Activated T-helper 1 cell treated with anti-CD3 and anti-CD28 coated beads, Interleukin-12 subunit alpha, Interleukin-12 subunit beta, Interleukin-2, Interleukin-4 antibody, amounts not matched to agents 30 ng/mL and 10 ng/mL and 1 ng/mL, durations not matched to agents 14 hours and 24 hours and 36 hours (primary cell): Measurements from ENCODE around the gene GRID2. TPM values are rescaled to one million over a fixed set of nuclear protein-coding genes. Genes with fewer than 3 reads are reported as not detected.

ENCODE experiments used
- DNase-seq: peaks from one replicate; pipeline ENCODE4 v3.0.0; 2021; ENCODE audit warnings: low spot score
- H3K27ac Mint-ChIP-seq: one replicate; pipeline ENCODE4 v1.8.0; 2021; ENCODE audit warnings: mild to moderate bottlenecking, mixed read lengths
- H3K27me3 Mint-ChIP-seq: one replicate; pipeline ENCODE4 v1.8.0; 2022; ENCODE audit warnings: mild to moderate bottlenecking, moderate library complexity, mixed read lengths; ENCODE audit not compliant: insufficient read depth
- H3K36me3 Mint-ChIP-seq: one replicate; pipeline ENCODE4 v1.8.0; 2021; ENCODE audit warnings: low read depth, mixed read lengths
- H3K4me1 Mint-ChIP-seq: one replicate; pipeline ENCODE4 v1.8.0; 2021; ENCODE audit warnings: low read depth, mixed read lengths
- H3K4me3 Mint-ChIP-seq: one replicate; pipeline ENCODE4 v1.8.0; 2021; ENCODE audit warnings: mild to moderate bottlenecking, moderate library complexity, mixed read lengths
- H3K9me3 Mint-ChIP-seq: one replicate; pipeline ENCODE4 v1.8.0; 2021; ENCODE audit warnings: mixed read lengths
- intact Hi-C: fragments of 100-400 bp; cut with micrococcal nuclease; formaldehyde crosslinking; loops from one replicate; pipeline ENCODE4 v1.15.1; 2024
- total RNA-seq: library from RNA; stranded (reverse); gene quantifications from 2 replicates; pipeline ENCODE4 v1.2.3, GENCODE V29; 2022

The GRID2 gene
- total RNA-seq, 1 donor from 2014 or later, result not detected

GRCh38 chr4:92522356-92522755, 218.6 kb downstream of the GRID2 start:
- no peak overlapping the region for H3K27ac Mint-ChIP-seq
- H3K4me3 Mint-ChIP-seq, result no peak overlapping the region
- no peak for DNase-seq
- intact Hi-C loops, result no loop called here
- no peaks in the 10 kb centered on the region for H3K36me3 Mint-ChIP-seq
- no peaks in the 10 kb centered on the region for H3K9me3 Mint-ChIP-seq
- no peaks in the 10 kb centered on the region for H3K27me3 Mint-ChIP-seq
- no peaks in the 10 kb centered on the region for H3K4me1 Mint-ChIP-seq

DNA sequence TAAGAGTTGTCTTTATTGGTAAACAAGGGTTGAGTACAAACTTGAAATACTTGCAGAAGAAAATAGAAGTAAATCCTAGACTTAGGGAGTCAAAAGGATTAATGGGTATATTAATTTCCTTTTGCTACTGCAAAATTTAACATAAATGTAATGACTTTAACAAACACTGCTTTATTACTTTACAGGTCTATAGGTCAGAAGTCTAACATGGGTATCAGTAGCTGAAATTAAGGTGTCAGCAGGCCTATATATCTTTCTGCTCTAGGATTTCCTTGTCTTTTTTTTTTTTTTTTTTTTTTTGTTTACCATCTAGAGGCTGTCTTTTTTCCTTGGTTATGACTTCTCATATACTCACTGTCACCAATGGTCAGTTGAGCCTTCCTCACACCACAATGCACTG, 220.4 kb downstream of the GRID2 start:
- H3K4me1 Mint-ChIP-seq, result no peaks in the 10 kb centered on the region
- intact Hi-C loops, result no loop called here
- no peaks in the 10 kb centered on the region for H3K9me3 Mint-ChIP-seq
- H3K4me3 Mint-ChIP-seq, result no peak overlapping the region
- no peaks in the 10 kb centered on the region for H3K36me3 Mint-ChIP-seq
- no peak overlapping the region for H3K27ac Mint-ChIP-seq
- no peaks in the 10 kb centered on the region for H3K27me3 Mint-ChIP-seq
- DNase-seq, result no peak

DNA sequence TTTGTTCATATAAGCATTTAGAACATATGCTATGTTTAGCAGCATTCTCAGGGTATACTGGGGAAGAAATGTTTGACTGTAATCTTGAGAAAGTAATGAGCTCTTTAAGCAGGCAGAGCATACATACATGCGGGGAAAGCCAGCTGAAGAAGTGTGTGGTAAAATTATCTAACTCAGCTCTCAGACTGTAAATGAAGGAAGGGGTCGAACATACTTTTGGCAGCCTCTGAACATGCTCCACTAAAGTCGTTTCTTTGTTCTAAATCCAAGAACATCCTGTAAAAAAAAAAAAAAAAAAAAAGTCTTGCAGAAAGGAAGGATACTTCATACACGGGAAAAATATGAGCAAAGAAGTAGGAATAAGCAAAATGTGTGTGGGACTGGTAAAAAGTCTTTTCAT, 224.8 kb downstream of the GRID2 start:
- Mint-ChIP-seq H3K36me3 (no peaks in the 10 kb centered on the region), H3K9me3 (no peaks in the 10 kb centered on the region), H3K4me1 (no peaks in the 10 kb centered on the region), H3K27ac (no peak overlapping the region), H3K4me3 (no peak overlapping the region), H3K27me3 (no peaks in the 10 kb centered on the region)
- intact Hi-C loops, result no loop called here
- DNase-seq, result no peak

GRCh38 chr4:92529510-92529909, 225.7 kb downstream of the GRID2 start:
- Mint-ChIP-seq H3K4me3 (no peak overlapping the region), H3K36me3 (no peaks in the 10 kb centered on the region), H3K9me3 (no peaks in the 10 kb centered on the region), H3K4me1 (no peaks in the 10 kb centered on the region), H3K27ac (no peak overlapping the region), H3K27me3 (no peaks in the 10 kb centered on the region)
- intact Hi-C loops, result no loop called here
- no peak for DNase-seq

GRCh38 chr4:92535599-92535998, 231.8 kb downstream of the GRID2 start:
- Mint-ChIP-seq H3K27me3 (no peaks in the 10 kb centered on the region), H3K36me3 (no peaks in the 10 kb centered on the region), H3K27ac (no peak overlapping the region), H3K4me1 (no peaks in the 10 kb centered on the region), H3K9me3 (no peaks in the 10 kb centered on the region), H3K4me3 (no peak overlapping the region)
- intact Hi-C loops, result no loop called here
- no peak for DNase-seq

DNA sequence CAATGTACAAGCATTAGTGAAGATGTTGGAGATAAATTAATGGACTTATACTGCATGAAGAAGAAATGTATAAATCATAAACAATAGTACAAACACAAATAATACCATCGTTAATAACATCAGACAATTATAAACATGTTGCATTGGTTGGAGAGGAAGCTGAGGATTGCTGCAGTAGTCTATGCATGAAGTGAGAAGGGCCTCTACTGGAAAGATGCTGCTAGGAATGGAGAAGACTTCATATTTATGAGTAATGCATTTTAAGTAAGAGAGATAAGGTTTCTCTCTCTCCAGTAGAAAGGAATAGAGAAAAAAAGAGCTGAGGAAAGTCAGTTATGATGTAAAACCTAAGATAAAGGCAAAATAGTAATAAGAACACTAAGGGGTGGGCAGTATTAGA, 247.8 kb downstream of the GRID2 start:
- Mint-ChIP-seq H3K27me3 (no peaks in the 10 kb centered on the region), H3K36me3 (no peaks in the 10 kb centered on the region), H3K9me3 (no peaks in the 10 kb centered on the region), H3K27ac (no peak overlapping the region), H3K4me1 (no peaks in the 10 kb centered on the region), H3K4me3 (no peak overlapping the region)
- intact Hi-C loops, result no loop called here
- no peak for DNase-seq

- peaks cover 10% of the 10 kb centered on the region for H3K9me3 Mint-ChIP-seq
- no peak for DNase-seq
- no peaks in the 10 kb centered on the region for H3K36me3 Mint-ChIP-seq
- no peak overlapping the region for H3K27ac Mint-ChIP-seq
- H3K4me3 Mint-ChIP-seq, result no peak overlapping the region
- H3K4me1 Mint-ChIP-seq, result no peaks in the 10 kb centered on the region
- intact Hi-C loops, result no loop called here
- no peaks in the 10 kb centered on the region for H3K27me3 Mint-ChIP-seq
Measured at GRCh38 chr4:92566269-92566668, 262.5 kb downstream of the GRID2 start.

GRCh38 chr4:92580816-92581215, 277.1 kb downstream of the GRID2 start:
- no peak for DNase-seq
- Mint-ChIP-seq H3K27ac (no peak overlapping the region), H3K4me3 (no peak overlapping the region), H3K9me3 (peaks cover 5% of the 10 kb centered on the region), H3K27me3 (no peaks in the 10 kb centered on the region), H3K4me1 (no peaks in the 10 kb centered on the region), H3K36me3 (no peaks in the 10 kb centered on the region)
- intact Hi-C loops, result no loop called here

- Mint-ChIP-seq H3K27me3 (no peaks in the 10 kb centered on the region), H3K36me3 (no peaks in the 10 kb centered on the region), H3K4me1 (no peaks in the 10 kb centered on the region), H3K4me3 (no peak overlapping the region), H3K9me3 (peaks cover 3% of the 10 kb centered on the region), H3K27ac (no peak overlapping the region)
- intact Hi-C loops, result no loop called here
- DNase-seq, result no peak
Measured at GRCh38 chr4:92599044-92599443, 295.3 kb downstream of the GRID2 start.

GRCh38 chr4:92600638-92601037, 296.9 kb downstream of the GRID2 start:
- no peak overlapping the region for H3K4me3 Mint-ChIP-seq

DNA sequence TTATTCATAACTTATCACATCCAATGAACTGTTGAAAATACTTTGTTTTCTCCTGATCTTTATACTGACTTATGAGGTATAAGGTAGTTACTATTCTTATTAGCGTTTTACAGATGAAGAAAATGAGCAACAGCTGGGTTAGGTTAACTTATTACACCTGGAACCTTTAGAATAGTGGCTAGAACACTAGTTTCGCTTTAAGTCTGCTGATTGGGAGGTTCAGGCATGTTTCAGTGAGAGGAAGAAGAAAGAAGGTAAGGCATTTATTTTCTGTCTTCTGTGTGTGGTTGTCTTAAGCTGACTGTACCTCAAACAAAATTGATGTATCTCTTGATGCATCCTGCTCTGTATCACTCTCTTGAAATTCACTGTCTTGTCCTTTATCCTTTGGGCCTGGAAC, 302.5 kb downstream of the GRID2 start:
- Mint-ChIP-seq H3K4me3 (no peak overlapping the region), H3K27ac (no peak overlapping the region), H3K9me3 (peaks cover 2% of the 10 kb centered on the region), H3K27me3 (no peaks in the 10 kb centered on the region), H3K36me3 (no peaks in the 10 kb centered on the region), H3K4me1 (no peaks in the 10 kb centered on the region)
- intact Hi-C loops, result no loop called here
- no peak for DNase-seq

More at GRCh38 chr4:92600638-92601037, 296.9 kb downstream of the GRID2 start:
- no peak overlapping the region for H3K27ac Mint-ChIP-seq
- peaks cover 3% of the 10 kb centered on the region for H3K9me3 Mint-ChIP-seq
- H3K27me3 Mint-ChIP-seq, result no peaks in the 10 kb centered on the region
- DNase-seq, result no peak
- intact Hi-C loops, result no loop called here
- no peaks in the 10 kb centered on the region for H3K36me3 Mint-ChIP-seq
- H3K4me1 Mint-ChIP-seq, result no peaks in the 10 kb centered on the region

DNA sequence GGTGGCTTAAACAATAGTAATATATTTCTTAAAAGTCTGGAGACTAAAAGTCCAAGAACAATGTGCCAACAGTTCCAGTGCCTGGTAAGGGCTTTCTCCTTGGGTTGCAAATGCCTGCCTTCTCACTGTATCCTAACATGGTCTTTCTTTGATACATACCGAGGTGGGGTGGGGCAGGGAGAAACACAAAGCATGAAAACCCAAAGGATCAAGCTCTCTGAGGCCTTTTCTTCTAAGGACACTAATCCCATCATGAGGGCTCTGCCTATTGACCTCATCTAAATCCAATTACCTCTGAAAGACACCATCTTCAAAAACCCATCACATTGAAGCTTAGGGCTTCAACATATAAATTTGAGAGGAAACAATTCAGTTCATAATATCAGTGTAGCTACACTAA, 311.3 kb downstream of the GRID2 start:
- Mint-ChIP-seq H3K9me3 (peaks cover 4% of the 10 kb centered on the region), H3K27ac (no peak overlapping the region), H3K4me1 (no peaks in the 10 kb centered on the region), H3K27me3 (no peaks in the 10 kb centered on the region), H3K4me3 (no peak overlapping the region), H3K36me3 (no peaks in the 10 kb centered on the region)
- no peak for DNase-seq
- intact Hi-C loops, result no loop called here

GRCh38 chr4:92618968-92619367, 315.2 kb downstream of the GRID2 start:
- peaks cover 4% of the 10 kb centered on the region for H3K9me3 Mint-ChIP-seq
- no peak for DNase-seq
- no peaks in the 10 kb centered on the region for H3K4me1 Mint-ChIP-seq
- H3K27ac Mint-ChIP-seq, result no peak overlapping the region
- no peaks in the 10 kb centered on the region for H3K36me3 Mint-ChIP-seq
- no peak overlapping the region for H3K4me3 Mint-ChIP-seq
- intact Hi-C loops, result no loop called here
- no peaks in the 10 kb centered on the region for H3K27me3 Mint-ChIP-seq

DNA sequence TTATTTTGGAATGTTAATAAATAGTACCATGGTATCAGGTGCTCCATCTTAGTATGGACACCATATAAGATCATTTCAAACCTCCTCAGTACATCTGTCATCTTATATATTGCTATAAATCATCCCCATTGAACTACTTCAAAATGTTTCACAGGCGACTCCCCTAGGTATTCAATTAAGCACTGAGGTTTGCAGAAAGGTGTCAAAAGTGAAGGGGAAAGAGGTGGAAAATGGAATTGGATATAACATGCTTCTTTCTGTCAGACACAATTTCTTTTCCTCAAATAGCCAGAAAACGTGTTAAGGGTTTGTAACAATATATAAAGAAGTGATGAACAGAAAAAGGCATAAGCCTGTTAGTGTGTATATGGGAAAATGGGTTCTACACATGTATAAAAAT, 325.5 kb downstream of the GRID2 start:
- DNase-seq, result no peak
- intact Hi-C loops, result no loop called here
- no peak overlapping the region for H3K27ac Mint-ChIP-seq
- H3K36me3 Mint-ChIP-seq, result no peaks in the 10 kb centered on the region
- peaks cover 4% of the 10 kb centered on the region for H3K9me3 Mint-ChIP-seq
- H3K27me3 Mint-ChIP-seq, result no peaks in the 10 kb centered on the region
- no peak overlapping the region for H3K4me3 Mint-ChIP-seq
- H3K4me1 Mint-ChIP-seq, result no peaks in the 10 kb centered on the region
